Epithelial cell of esophagus (primary cell): ENCODE results near the gene FBXO21.

Experiments used
- DNase-seq: peaks from one replicate; pipeline ENCODE4 v3.0.0; 2010; ENCODE audit warnings: low read depth
- H3K4me3 ChIP-seq: 2 replicates; pipeline ENCODE4 v1.5.1; 2011; ENCODE audit warnings: mild to moderate bottlenecking, low read length, control low read depth
- TF ChIP-seq, protein P1 (sequence below): IDR thresholded peaks from 2 replicates; pipeline ENCODE4 v1.5.1; 2011; ENCODE audit warnings: low read depth, mild to moderate bottlenecking, low read length, control low read depth, inconsistent platforms; ENCODE audit not compliant: insufficient read depth; ENCODE audit errors: missing control alignments

FBXO21 gene, protein sequence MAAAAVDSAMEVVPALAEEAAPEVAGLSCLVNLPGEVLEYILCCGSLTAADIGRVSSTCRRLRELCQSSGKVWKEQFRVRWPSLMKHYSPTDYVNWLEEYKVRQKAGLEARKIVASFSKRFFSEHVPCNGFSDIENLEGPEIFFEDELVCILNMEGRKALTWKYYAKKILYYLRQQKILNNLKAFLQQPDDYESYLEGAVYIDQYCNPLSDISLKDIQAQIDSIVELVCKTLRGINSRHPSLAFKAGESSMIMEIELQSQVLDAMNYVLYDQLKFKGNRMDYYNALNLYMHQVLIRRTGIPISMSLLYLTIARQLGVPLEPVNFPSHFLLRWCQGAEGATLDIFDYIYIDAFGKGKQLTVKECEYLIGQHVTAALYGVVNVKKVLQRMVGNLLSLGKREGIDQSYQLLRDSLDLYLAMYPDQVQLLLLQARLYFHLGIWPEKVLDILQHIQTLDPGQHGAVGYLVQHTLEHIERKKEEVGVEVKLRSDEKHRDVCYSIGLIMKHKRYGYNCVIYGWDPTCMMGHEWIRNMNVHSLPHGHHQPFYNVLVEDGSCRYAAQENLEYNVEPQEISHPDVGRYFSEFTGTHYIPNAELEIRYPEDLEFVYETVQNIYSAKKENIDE

DNA sequence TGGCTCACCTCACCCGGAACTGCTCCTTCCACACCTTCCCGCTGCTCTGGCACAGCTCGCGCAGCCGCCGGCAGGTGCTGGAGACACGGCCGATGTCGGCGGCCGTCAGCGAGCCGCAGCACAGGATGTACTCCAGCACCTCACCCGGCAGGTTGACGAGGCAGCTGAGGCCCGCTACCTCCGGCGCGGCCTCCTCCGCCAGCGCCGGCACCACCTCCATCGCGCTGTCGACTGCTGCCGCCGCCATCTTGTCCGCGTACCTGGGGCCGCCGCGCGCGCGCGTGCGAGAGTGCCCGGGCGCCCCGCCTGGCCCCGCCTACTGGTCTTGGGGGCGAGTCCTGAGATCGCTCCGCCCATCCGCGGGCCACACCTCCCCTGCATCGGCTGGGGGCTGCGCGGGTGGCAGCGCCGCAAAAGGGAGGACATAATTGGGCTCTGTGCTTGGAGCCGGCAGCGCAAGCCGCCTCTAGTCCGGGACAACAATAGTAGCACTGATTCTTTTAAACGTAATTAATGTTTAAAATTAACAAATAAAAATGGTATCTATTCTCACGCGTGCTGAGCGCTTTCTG is at the start of gene FBXO21:
Gene FBXO21 (minus strand): TSS at position 261 of the 572 bp plus-strand sequence. CDS start 14 bp downstream, at position 247.
- DNase-seq: peak; percentile 89
- TF ChIP-seq, protein P1, sequence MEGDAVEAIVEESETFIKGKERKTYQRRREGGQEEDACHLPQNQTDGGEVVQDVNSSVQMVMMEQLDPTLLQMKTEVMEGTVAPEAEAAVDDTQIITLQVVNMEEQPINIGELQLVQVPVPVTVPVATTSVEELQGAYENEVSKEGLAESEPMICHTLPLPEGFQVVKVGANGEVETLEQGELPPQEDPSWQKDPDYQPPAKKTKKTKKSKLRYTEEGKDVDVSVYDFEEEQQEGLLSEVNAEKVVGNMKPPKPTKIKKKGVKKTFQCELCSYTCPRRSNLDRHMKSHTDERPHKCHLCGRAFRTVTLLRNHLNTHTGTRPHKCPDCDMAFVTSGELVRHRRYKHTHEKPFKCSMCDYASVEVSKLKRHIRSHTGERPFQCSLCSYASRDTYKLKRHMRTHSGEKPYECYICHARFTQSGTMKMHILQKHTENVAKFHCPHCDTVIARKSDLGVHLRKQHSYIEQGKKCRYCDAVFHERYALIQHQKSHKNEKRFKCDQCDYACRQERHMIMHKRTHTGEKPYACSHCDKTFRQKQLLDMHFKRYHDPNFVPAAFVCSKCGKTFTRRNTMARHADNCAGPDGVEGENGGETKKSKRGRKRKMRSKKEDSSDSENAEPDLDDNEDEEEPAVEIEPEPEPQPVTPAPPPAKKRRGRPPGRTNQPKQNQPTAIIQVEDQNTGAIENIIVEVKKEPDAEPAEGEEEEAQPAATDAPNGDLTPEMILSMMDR: no peak
- peak within 1 kb of the TSS; percentile 81 for H3K4me3 ChIP-seq

DNA sequence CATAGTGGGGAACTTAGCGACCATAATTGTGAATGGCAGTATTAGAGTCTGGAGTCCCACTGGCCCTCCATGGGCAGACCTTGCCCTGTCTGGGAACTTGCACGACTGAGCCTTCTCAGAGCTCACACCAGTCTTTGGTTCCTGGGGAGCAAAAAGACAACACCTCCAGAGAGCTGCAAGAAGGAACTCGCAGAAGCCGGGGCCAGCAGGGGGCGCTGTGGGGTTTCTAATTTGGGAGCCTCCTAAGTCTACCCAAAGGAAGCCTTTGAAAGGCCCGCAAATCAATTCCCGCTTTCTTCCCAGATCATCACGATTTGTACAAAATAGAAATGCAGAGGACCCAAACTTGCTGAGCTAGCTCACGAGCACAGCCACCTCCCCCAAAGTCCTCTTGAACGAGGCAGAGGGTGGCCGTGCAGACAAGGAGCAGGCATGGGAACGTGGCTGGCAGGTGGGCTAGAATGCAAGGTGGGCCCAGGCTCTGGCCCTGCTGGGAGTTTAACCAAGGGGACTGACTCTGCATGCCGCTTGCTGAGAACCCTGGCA is 46.3 kb upstream of the FBXO21 start:
- TF ChIP-seq, protein P1: peak; percentile 62

DNA sequence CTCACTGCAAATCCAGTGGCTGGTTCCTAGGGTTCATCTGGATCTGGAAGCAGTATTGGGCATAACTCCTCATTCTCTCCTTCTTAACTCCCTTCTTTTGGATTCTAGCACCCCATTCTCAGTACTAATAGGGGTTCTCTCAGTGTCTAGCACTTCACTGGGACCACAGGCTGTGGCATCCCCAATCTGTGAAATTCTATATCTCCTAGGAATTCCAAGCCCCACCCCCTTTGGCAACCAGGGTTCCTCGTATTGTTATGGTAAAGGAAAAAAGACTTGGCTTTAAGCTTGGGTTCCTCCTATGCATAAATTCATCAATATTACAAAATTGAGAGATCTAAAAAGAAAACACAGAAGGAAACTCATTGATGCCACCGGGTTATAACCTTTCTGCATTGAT is 45.0 kb upstream of the FBXO21 start:
- TF ChIP-seq, protein P1: no peak
- no peak overlapping the region for H3K4me3 ChIP-seq
- DNase-seq: no peak

More for the DNA sequence above, 46.3 kb upstream of the FBXO21 start:
- DNase-seq: peak; percentile 56
- H3K4me3 ChIP-seq: no peak overlapping the region

DNA sequence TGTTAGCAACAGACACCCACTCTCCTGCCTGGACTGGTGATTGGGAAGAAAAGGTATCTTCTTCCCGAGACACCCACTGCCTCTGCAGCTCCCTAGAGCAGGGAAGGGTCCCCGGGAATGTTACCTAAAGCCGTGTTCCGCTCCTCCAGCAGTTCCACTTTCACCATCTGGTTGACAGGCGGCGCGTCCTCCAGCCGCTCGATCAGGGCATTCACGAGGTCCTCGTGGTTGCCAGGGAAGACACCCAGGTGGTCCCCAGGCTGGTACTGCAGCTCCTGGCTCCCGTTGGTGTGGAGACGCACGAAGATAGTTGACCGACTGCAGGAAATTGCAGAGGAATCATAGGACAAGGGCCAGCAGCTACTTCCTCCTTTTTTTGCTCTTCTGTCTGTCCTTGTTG is 44.2 kb upstream of the FBXO21 start:
- no peak overlapping the region for H3K4me3 ChIP-seq
- DNase-seq: no peak
- TF ChIP-seq, protein P1: no peak

DNA sequence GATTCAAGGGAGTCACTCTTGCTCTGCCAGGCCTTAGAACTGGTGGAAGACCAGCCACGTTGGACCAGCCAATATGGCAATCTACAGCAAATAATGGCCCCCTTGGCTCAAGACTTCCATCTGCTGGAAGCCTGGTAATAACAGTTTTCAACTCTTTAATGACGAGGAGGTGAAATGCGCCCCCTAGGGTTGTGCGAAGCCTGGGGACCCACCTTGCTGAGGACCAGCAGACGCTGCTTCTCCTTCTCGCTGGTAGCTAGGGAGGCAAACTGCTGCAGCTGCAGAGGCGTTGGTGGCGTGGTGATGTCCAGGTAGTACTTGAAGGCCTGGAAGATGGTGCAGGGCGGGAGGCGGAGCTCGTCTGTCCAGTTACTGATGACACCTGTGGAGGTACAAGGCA is 41.5 kb upstream of the FBXO21 start:
- TF ChIP-seq, protein P1: no peak
- DNase-seq: no peak
- no peak overlapping the region for H3K4me3 ChIP-seq

DNA sequence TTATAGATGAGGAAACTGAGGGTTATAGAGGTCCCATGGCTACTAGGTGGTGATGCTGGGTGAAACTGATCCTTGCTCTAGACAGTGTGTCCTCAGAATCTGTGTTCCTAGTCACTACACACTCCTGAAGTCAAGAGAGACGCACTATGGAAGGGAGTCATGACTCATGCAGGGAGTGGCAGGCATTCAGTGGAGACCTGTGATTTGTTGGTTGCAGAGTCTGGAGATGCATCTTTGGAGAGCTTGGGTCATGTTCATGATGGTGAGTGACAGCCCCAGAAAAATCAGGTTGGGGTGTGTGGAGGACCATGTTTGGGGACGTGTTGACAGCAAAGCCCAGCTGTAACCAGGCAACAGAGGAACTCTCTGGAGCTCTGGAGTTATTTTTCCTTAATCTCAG is 38.0 kb upstream of the FBXO21 start:
- DNase-seq: peak; percentile 29
- TF ChIP-seq, protein P1: no peak

More for the DNA sequence above, 38.0 kb upstream of the FBXO21 start:
- no peak overlapping the region for H3K4me3 ChIP-seq
